Loucy (cell line): Measurements from ENCODE around the gene CCDC57.

Experiments used
- H2AFZ ChIP-seq: fragments of 200-600 bp; sonication (generic); 2 replicates; pipeline ENCODE4 v1.6.0; 2016; ENCODE audit warnings: antibody characterized with exemption, mild to moderate bottlenecking, low read length, moderate library complexity
- H3F3A ChIP-seq: fragments of 200-600 bp; 2 replicates; pipeline ENCODE4 v1.6.0; 2016; ENCODE audit warnings: antibody characterized with exemption, low read depth, mild to moderate bottlenecking
- H3K27me3 ChIP-seq: fragments of 200-600 bp; sonication (generic); 2 replicates; pipeline ENCODE4 v1.6.1; 2014; ENCODE audit warnings: low read length, mild to moderate bottlenecking; ENCODE audit not compliant: insufficient read depth, poor library complexity, severe bottlenecking
- H3K36me3 ChIP-seq: fragments of 200-600 bp; sonication (generic); 2 replicates; pipeline ENCODE4 v1.6.1; 2016; ENCODE audit warnings: low read length; ENCODE audit not compliant: insufficient read depth
- H3K4me1 ChIP-seq: fragments of 200-600 bp; sonication (generic); 2 replicates; pipeline ENCODE4 v1.5.1; 2014; ENCODE audit warnings: low read length, mild to moderate bottlenecking; ENCODE audit not compliant: insufficient read depth, poor library complexity, severe bottlenecking
- H3K4me2 ChIP-seq: fragments of 200-600 bp; sonication (generic); 2 replicates; pipeline ENCODE4 v1.6.0; 2014; ENCODE audit warnings: antibody characterized with exemption, low read length, low read depth, mild to moderate bottlenecking; ENCODE audit not compliant: poor library complexity, severe bottlenecking
- H3K4me3 ChIP-seq: fragments of 200-600 bp; sonication (generic); 2 replicates; pipeline ENCODE4 v1.5.1; 2014; ENCODE audit warnings: low read length, mild to moderate bottlenecking, mixed read lengths; ENCODE audit not compliant: poor library complexity, severe bottlenecking
- H3K79me2 ChIP-seq: fragments of 200-600 bp; sonication (generic); 2 replicates; pipeline ENCODE4 v1.6.1; 2014; ENCODE audit warnings: low read length; ENCODE audit not compliant: insufficient read depth
- H3K9ac ChIP-seq: fragments of 200-600 bp; sonication (generic); 2 replicates; pipeline ENCODE4 v1.6.0; 2014; ENCODE audit warnings: mild to moderate bottlenecking, low read depth, low read length, moderate library complexity; ENCODE audit not compliant: poor library complexity, severe bottlenecking
- H3K9me2 ChIP-seq: fragments of 200-600 bp; sonication (generic); replicated peaks from 2 replicates; pipeline ENCODE4 v1.6.1; 2016; ENCODE audit warnings: low read depth, low read length, mixed read lengths
- H3K9me3 ChIP-seq: fragments of 200-600 bp; sonication (generic); 2 replicates; pipeline ENCODE4 v1.6.1; 2014; ENCODE audit warnings: mild to moderate bottlenecking, antibody characterized with exemption, low read length, low read depth; ENCODE audit not compliant: insufficient read depth
- H4K20me1 ChIP-seq: fragments of 200-600 bp; sonication (generic); 2 replicates; pipeline ENCODE4 v1.6.0; 2014; ENCODE audit warnings: antibody characterized with exemption, low read length, mild to moderate bottlenecking; ENCODE audit not compliant: insufficient read depth, poor library complexity, severe bottlenecking
- CTCF ChIP-seq: fragments of 200-600 bp; sonication (generic); conservative IDR thresholded peaks from 2 replicates; pipeline ENCODE4 v1.5.1; 2014; ENCODE audit warnings: mild to moderate bottlenecking, antibody characterized with exemption, low read length
- EZH2phosphoT487 ChIP-seq: fragments of 200-600 bp; IDR thresholded peaks from 2 replicates; pipeline ENCODE4 v1.6.1; 2018; ENCODE audit warnings: antibody characterized with exemption, mild to moderate bottlenecking, moderate library complexity, borderline replicate concordance

The CCDC57 gene

GRCh38 chr17:82060614-82061013 is 152.0 kb downstream of the CCDC57 start:
- Histone ChIP-seq H3K27me3 (no peaks in the 10 kb centered on the region), H3K36me3 (peaks cover 34% of the 10 kb centered on the region; the same call in 1 of the 2 replicates), H3K4me2 (no peak overlapping the region), H2AFZ (no peak overlapping the region), H3K4me3 (no peak overlapping the region), H3F3A (no peaks in the 10 kb centered on the region), H4K20me1 (peaks cover 4% of the 10 kb centered on the region), H3K9ac (no peak overlapping the region), H3K79me2 (peaks cover 21% of the 10 kb centered on the region), H3K9me3 (no peaks in the 10 kb centered on the region), H3K4me1 (peaks cover 9% of the 10 kb centered on the region), H3K9me2 (no peaks in the 10 kb centered on the region)
- TF ChIP-seq CTCF (no peak), EZH2phosphoT487 (no peak)

- no peak overlapping the region for H2AFZ ChIP-seq
- no peak overlapping the region for H3K9ac ChIP-seq
- H3K36me3 ChIP-seq = peaks cover 34% of the 10 kb centered on the region; the same call in 1 of the 2 replicates
- H3K79me2 ChIP-seq = peaks cover 17% of the 10 kb centered on the region
- H3F3A ChIP-seq = no peaks in the 10 kb centered on the region
- no peaks in the 10 kb centered on the region for H3K27me3 ChIP-seq
- no peak for TF ChIP-seq EZH2phosphoT487
- TF ChIP-seq CTCF = no peak
- no peaks in the 10 kb centered on the region for H3K9me3 ChIP-seq
- peaks cover 8% of the 10 kb centered on the region for H3K4me1 ChIP-seq
- no peak overlapping the region for H3K4me3 ChIP-seq
- H3K4me2 ChIP-seq = no peak overlapping the region
- no peaks in the 10 kb centered on the region for H3K9me2 ChIP-seq
- H4K20me1 ChIP-seq = peaks cover 3% of the 10 kb centered on the region
These were observed 152.7 kb downstream of the CCDC57 start for GRCh38 chr17:82060001-82060380.

- Histone ChIP-seq H3F3A (no peaks in the 10 kb centered on the region), H3K27me3 (no peaks in the 10 kb centered on the region), H2AFZ (no peak overlapping the region), H3K9ac (no peak overlapping the region), H3K79me2 (peaks cover 12% of the 10 kb centered on the region; the same call in 1 of the 2 replicates), H4K20me1 (no peaks in the 10 kb centered on the region), H3K4me3 (no peak overlapping the region), H3K9me2 (no peaks in the 10 kb centered on the region), H3K36me3 (peaks cover 34% of the 10 kb centered on the region; the same call in 1 of the 2 replicates), H3K4me1 (peaks cover 2% of the 10 kb centered on the region), H3K9me3 (no peaks in the 10 kb centered on the region), H3K4me2 (no peak overlapping the region)
- no peak for TF ChIP-seq CTCF
- no peak for TF ChIP-seq EZH2phosphoT487
These were observed 153.2 kb downstream of the CCDC57 start for GRCh38 chr17:82059272-82060000.
